Common myeloid progenitor, CD34-positive (primary cell): ENCODE measurements around the gene PEX6.

Source experiments
- CTCF ChIA-PET: fragments of 350-600 bp; sonication (Branson Sonifier 250); formaldehyde crosslinking; loops from one replicate; lab custom pipeline; 2021; ENCODE audit warnings: antibody characterized with exemption; lab: Charles Lee
- POLR2A ChIA-PET: fragments of 350-600 bp; sonication (Branson Sonifier 250); formaldehyde crosslinking; loops from one replicate; lab custom pipeline; 2021; ENCODE audit warnings: antibody characterized with exemption; lab: Charles Lee
- DNase-seq, 3 donors: peaks; one replicate each; pipeline versions ENCODE4 v3.0.0 to v3.0.0-alpha.2; 2013
- H3K27ac ChIP-seq, 2 experiments: 1 replicate in 1 of 2; 2 replicates in 1 of 2; pipeline ENCODE4 v1.7.0; 2013; ENCODE audit warnings: inconsistent platforms in 2 of 2, low read length in 2 of 2, mild to moderate bottlenecking in 2 of 2, low read depth in 1 of 2, moderate library complexity in 1 of 2; ENCODE audit not compliant: severe bottlenecking in 2 of 2, insufficient read depth in 1 of 2, poor library complexity in 1 of 2
- H3K27me3 ChIP-seq, 5 experiments: replicated peaks in 2 of 5; 1 replicate in 3 of 5; 2 replicates in 2 of 5; pipeline versions ENCODE4 v1.6.1 to v1.7.0; 2013; ENCODE audit warnings: low read length in 4 of 5, mild to moderate bottlenecking in 2 of 5, moderate library complexity in 2 of 5, inconsistent platforms in 1 of 5; ENCODE audit not compliant: insufficient read depth in 5 of 5, control insufficient read depth in 4 of 5
- H3K36me3 ChIP-seq, 4 experiments: 1 replicate in 2 of 4; 2 replicates in 2 of 4; pipeline versions ENCODE4 v1.6.1 to v1.7.0; 2013; ENCODE audit warnings: low read length in 3 of 4, control low read depth in 1 of 4, mild to moderate bottlenecking in 1 of 4; ENCODE audit not compliant: control insufficient read depth in 4 of 4, insufficient read depth in 4 of 4
- H3K4me1 ChIP-seq, 4 experiments: 1 replicate in 3 of 4; 2 replicates in 1 of 4; pipeline versions ENCODE4 v1.6.1 to v1.7.1; 2013; ENCODE audit warnings: low read length in 3 of 4, mild to moderate bottlenecking in 3 of 4, control low read depth in 1 of 4, inconsistent platforms in 1 of 4, moderate library complexity in 1 of 4; ENCODE audit not compliant: control insufficient read depth in 4 of 4, insufficient read depth in 4 of 4; ENCODE audit errors: control extremely low read depth in 1 of 4
- H3K4me3 ChIP-seq, 7 experiments: 1 replicate in 4 of 7; 2 replicates in 3 of 7; pipeline versions ENCODE4 v1.5.1 to v1.7.0; 2013; ENCODE audit warnings: mild to moderate bottlenecking in 7 of 7, low read length in 6 of 7, moderate library complexity in 6 of 7, inconsistent platforms in 2 of 7, low read depth in 2 of 7, control low read depth in 1 of 7; ENCODE audit not compliant: insufficient read depth in 4 of 7, control insufficient read depth in 1 of 7; ENCODE audit errors: extremely low read depth in 1 of 7
- H3K9me3 ChIP-seq, 5 experiments: 1 replicate in 4 of 5; 2 replicates in 1 of 5; pipeline versions ENCODE4 v1.6.1 to v1.7.1; 2013; ENCODE audit warnings: low read length in 4 of 5, mild to moderate bottlenecking in 2 of 5, inconsistent platforms in 1 of 5, low read depth in 1 of 5, moderate library complexity in 1 of 5; ENCODE audit not compliant: control insufficient read depth in 4 of 5, insufficient read depth in 2 of 5; ENCODE audit errors: control extremely low read depth in 1 of 5
- WGBS: methylation state at CpG from one replicate; pipeline ENCODE4 v1.1.5; 2013; ENCODE audit not compliant: insufficient coverage; 5-methylcytosine and 5-hydroxymethylcytosine counted together

The PEX6 gene

DNA sequence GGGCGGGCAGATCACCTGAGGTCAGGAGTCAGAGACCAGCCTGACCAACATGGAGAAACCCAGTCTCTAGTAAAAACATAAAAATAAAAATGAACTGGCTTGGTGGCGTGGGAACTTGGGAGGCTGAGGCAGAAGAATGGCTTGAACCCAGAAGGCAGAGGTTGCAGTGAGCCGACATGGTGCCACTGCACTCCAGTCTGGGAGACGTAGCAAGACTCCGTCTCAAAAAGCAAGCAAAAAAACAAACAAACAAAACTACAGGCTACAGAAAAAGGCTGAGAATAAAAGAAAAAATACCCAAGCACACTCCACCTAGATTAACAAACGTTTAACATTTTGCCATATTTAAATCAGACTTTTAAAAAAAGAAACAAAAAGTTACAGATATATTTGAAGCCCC is 57.2 kb downstream of the PEX6 start:
- Histone ChIP-seq H3K4me1 (peaks cover 0 to 5% (median 0%) of the 10 kb centered on the region in 4 experiments), H3K4me3 (no peak overlapping the region), H3K27ac (no peak overlapping the region), H3K9me3 (no peaks in the 10 kb centered on the region), H3K36me3 (no peaks in the 10 kb centered on the region), H3K27me3 (no peaks in the 10 kb centered on the region)
- CTCF ChIA-PET, result no interaction called here
- WGBS, result 78% methylated on average over 4 of the region's 6 CpGs
- POLR2A ChIA-PET, result no interaction called here
- no peak for DNase-seq

DNA sequence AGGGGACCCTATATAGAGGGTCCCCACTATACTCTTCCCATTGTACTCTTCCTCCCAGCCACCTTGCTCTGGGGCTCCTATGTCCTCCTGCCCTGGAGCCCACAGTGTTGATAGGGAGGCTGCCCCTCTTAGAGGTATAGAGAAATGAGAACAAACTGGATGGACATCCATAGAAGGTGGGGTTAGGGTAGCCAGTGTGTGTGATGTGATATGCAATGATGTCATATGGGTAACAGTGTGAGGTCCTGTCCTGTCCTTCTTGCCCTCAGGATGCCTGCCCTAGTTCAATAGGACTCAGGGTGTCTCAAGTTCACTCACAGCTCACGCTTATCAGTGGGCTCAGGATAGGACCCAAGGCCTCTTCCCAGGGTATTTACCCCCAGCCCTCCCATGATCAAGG is 62.7 kb downstream of the PEX6 start:
- Histone ChIP-seq H3K4me1 (peaks cover 0 to 7% (median 4%) of the 10 kb centered on the region in 4 experiments), H3K27ac (no peak overlapping the region), H3K9me3 (no peaks in the 10 kb centered on the region), H3K27me3 (peaks cover 0 to 5% (median 0%) of the 10 kb centered on the region in 5 experiments), H3K36me3 (no peaks in the 10 kb centered on the region), H3K4me3 (no peak overlapping the region)
- no peak for DNase-seq
- CTCF ChIA-PET, result interaction anchor here (3.0 kb wide), 1 partner anchor 13 kb away, joined by 16 read pairs; the partner anchor contains the start of gene CNPY3
- WGBS, result 100% methylated on average over 1 of the region's 1 CpG
- POLR2A ChIA-PET, result no interaction called here

DNA sequence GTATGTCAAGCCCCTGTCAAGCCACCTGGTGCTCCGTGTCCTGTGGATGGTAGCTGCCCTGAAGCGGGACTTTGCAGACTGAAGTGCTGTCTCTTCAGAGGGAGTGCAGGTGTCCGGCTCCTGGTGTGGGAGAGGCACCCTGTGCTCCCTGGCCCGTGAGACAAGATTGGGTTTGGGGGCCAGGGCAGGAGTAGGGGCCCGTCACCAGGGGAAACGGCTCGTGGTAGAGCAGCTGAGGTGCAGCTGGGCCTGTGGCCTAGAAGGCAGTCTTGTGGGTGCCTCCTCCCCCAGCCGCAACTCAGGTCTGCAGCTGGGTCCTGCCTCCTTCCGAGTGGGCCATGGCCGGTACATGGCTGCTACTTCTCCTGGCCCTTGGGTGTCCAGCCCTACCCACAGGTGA is 63.2 kb downstream of the PEX6 start, which contains the start of gene PTCRA:
TSS of gene PTCRA (plus strand) at position 322 of the 400 bp plus-strand sequence. CDS start at position 339, 17 bp downstream.
- peak in 1 of 3 donors; percentile 9 for DNase-seq
- no peak within 1 kb of the TSS for H3K4me3 ChIP-seq
- ChIA-PET CTCF (interaction anchor here (0.7 to 3.0 kb wide), 2 partner anchors 13 to 42 kb away, joined by 3 to 16 read pairs; partner anchors contain the start of gene CNPY3), POLR2A (no interaction called here)
- no peaks in the 10 kb centered on the region for H3K36me3 ChIP-seq
- H3K27ac ChIP-seq, result no peak within 1 kb of the TSS
- peaks cover 0 to 7% (median 5%) of the 10 kb centered on the region in 4 experiments for H3K4me1 ChIP-seq
- 73% methylated on average over 10 of the region's 10 CpGs for WGBS
- H3K27me3 ChIP-seq, result peaks cover 0 to 5% (median 0%) of the 10 kb centered on the region in 5 experiments
- H3K9me3 ChIP-seq, result no peaks in the 10 kb centered on the region

DNA sequence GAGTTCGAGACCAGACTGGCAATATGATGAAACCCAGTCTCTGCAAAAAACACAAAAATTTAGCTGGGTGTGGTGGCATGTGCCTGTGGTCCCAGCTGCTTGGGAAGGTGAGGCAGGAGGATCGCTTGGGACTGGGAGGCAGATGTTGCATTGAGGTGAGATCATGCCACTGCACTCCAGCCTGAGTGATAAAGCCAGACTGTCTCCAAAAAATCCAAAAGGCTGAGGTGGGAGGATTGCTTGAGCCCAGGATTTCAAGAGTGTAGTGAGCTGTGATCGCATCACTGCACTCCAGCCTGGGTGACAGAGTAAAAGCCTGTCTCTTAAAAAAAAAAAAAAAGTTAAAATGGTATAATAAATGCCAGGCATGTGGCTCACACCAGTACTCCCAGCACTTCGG is 64.4 kb downstream of the PEX6 start:
- no peak for DNase-seq
- Histone ChIP-seq H3K27ac (no peak overlapping the region), H3K4me1 (peaks cover 0 to 7% (median 5%) of the 10 kb centered on the region in 4 experiments), H3K36me3 (no peaks in the 10 kb centered on the region), H3K4me3 (no peak overlapping the region), H3K27me3 (peaks cover 0 to 5% (median 0%) of the 10 kb centered on the region in 5 experiments), H3K9me3 (no peaks in the 10 kb centered on the region)
- CTCF ChIA-PET, result interaction anchor here (1.0 kb wide), 2 partner anchors 15 to 31 kb away, joined by 3 to 4 read pairs; no protein-coding TSS in a partner anchor
- POLR2A ChIA-PET, result interaction anchor here (0.6 to 0.7 kb wide), 2 partner anchors 35 to 106 kb away, joined by 3 to 4 read pairs; partner anchors contain the start of gene RPL7L1
- WGBS, result 100% methylated on average over 1 of the region's 4 CpGs
